Cardiac fibroblast (primary cell): Measurements from ENCODE around the gene LRRN1.
"Not testable (repeated sequence)": the region's sequence is repeated elsewhere in the genome, so short reads cannot be mapped to it uniquely, and the experiment has no call there.

Experiments used
- DNase-seq, 2 donors: peaks; one replicate each; pipeline versions ENCODE4 v3.0.0 to v3.0.0-alpha.2; 2010; ENCODE audit warnings: low read depth in 2 of 2
- H3K4me3 ChIP-seq, 2 donors: replicated peaks in 1 of 2; 1 replicate in 1 of 2; 2 replicates in 1 of 2; pipeline ENCODE4 v1.5.1; 2011; ENCODE audit warnings: low read depth in 2 of 2, low read length in 2 of 2, mild to moderate bottlenecking in 2 of 2, moderate library complexity in 1 of 2
- TF ChIP-seq, protein P1 (sequence below): IDR thresholded peaks from one replicate; pipeline ENCODE4 v1.5.1; 2011; ENCODE audit warnings: low read depth, mild to moderate bottlenecking, low read length, inconsistent platforms

LRRN1 gene

DNA sequence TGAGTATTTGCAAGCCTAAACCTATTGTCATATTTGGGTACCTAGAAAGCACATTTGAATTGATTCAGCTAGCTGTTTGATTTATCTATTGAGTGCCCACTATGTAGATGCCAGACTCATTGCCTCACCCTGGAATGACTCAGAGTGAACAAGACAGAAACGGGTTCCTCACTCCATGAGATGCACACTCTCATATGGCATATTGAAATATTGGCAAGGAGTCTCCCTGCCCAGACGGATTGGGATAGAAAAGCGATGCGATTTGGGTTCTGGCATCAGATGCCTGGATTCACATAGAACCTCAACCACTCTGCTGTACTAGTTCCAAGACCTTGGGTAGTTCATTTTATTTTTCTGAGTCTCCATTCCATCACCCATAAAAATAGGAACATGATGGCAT, 22.5 kb downstream of the LRRN1 start:
- TF ChIP-seq, protein P1, sequence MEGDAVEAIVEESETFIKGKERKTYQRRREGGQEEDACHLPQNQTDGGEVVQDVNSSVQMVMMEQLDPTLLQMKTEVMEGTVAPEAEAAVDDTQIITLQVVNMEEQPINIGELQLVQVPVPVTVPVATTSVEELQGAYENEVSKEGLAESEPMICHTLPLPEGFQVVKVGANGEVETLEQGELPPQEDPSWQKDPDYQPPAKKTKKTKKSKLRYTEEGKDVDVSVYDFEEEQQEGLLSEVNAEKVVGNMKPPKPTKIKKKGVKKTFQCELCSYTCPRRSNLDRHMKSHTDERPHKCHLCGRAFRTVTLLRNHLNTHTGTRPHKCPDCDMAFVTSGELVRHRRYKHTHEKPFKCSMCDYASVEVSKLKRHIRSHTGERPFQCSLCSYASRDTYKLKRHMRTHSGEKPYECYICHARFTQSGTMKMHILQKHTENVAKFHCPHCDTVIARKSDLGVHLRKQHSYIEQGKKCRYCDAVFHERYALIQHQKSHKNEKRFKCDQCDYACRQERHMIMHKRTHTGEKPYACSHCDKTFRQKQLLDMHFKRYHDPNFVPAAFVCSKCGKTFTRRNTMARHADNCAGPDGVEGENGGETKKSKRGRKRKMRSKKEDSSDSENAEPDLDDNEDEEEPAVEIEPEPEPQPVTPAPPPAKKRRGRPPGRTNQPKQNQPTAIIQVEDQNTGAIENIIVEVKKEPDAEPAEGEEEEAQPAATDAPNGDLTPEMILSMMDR: no peak
- no peak overlapping the region for H3K4me3 ChIP-seq
- DNase-seq: no peak

DNA sequence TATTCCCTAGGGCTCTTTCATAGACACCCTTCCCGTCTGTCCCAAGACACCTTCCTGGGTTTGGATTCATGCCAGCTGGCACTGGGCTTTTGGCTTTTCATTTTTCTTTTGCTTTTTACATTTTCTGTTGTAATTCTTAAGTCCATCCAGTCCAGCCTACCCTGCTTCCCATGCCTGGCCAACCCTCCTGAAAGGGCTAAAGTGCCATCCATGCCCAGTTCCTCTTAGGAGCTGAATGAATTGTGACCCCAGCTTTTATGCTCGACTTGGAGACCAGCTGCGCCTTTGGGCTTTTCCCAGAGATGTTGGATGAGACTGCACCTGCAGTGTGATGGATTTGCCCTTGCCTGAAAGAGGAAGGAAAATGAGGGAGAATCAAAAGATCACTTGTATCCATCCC, 25.8 kb downstream of the LRRN1 start:
- TF ChIP-seq, protein P1: no peak
- DNase-seq: no peak

DNA sequence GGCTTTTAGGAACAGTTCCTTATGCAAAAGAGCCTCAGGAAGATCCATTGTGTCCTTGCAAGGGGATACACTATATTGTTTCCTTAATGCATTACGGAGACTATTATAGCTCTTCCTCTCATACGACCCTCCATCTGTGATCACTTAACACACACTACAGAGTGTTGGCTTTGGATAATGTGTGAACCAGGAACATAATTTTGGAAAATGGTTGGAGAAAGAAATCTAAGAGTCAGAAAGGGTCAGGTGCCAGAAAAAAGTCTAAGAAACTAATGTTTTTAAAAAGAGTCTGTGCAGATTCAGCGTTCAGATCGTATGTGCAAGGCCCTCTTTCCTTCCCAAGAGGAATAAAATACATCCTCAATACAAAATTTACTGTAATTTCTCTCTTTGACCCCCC, 27.3 kb downstream of the LRRN1 start:
- no peak for DNase-seq
- TF ChIP-seq, protein P1: no peak
- no peak overlapping the region for H3K4me3 ChIP-seq

More for the DNA sequence above, 25.8 kb downstream of the LRRN1 start:
- H3K4me3 ChIP-seq: no peak overlapping the region

DNA sequence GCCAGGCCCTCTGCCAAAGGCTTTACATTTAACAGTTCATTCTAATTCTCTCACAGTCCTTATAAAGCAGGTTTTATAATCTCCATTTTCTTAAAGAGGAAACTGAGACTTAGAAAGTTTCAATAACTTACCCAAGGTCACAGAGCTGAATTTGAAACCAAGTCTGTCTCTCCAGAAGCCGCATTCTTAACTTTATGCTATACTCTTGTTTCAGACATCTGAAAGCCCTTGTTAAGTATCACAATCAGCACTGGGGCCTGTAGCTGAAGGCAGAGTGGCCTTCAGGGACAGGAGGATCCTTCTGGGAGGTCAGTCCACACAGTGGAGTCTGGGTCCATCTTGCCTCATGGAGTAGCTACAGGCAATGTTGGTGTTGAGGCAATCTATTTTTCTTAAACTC, 27.9 kb downstream of the LRRN1 start:
- DNase-seq: no peak
- TF ChIP-seq, protein P1: no peak
- no peak overlapping the region for H3K4me3 ChIP-seq

DNA sequence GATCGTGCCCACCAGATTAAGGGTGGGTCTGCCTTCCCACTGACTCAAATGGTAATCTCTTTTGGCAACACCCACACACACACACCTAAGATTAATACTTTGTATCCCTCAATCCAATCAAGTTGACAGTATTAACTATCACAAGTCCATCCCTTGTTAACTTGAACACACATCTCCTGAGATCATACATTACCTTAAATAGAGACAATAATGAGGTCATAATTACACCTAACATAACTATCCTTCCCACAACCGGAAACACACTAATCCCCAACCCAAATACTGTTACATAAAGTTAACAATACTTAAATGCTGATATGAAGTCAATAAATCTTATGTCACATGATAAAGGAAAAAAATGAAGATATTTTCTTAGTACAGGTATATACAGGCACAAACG, 29.2 kb downstream of the LRRN1 start:
- not testable (repeated sequence) for DNase-seq, H3K4me3 ChIP-seq

DNA sequence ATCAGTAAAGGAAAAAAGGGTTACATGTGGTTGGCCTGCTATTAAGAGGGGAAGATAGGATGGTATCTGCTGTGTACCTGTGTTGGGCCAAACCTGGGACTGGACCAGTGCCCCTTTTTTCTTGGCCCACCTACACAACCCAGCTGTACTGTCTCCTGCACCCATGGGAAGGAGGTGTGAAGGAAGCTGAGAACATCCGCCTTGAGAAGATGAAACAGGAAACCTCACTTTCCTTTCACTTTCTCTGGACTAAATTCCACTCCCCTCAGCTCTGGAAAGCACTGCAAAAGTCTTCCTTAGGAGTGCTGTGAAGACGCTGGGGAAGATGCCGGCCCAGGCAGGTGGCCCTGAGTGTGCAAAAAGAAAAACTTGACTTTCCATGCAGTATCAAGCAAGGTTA, 37.6 kb downstream of the LRRN1 start:
- TF ChIP-seq, protein P1: no peak
- no peak for DNase-seq
- H3K4me3 ChIP-seq: no peak overlapping the region

DNA sequence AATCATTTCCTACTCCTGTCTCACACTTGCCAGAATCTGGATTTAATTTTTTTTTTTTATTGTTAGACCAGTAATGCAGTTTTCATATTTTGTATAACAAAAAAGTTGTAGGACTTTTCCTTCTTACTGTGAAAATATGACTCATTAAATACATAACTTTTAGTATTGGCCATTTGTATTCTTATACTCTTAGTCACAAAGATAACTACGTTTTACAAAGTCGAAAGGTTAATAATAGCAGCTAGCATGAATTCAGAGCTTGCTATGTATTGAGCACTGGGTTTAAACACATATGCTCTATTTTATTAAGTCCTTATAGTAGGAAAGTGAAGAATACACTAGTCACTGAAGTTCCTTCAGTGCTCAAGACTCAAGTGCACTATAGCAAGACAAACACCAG, 43.1 kb downstream of the LRRN1 start:
- TF ChIP-seq, protein P1: no peak
- DNase-seq: no peak
- H3K4me3 ChIP-seq: no peak overlapping the region
